ENCODE data around the gene TIAM2.
"Not testable (repeated sequence)": the region's sequence is repeated elsewhere in the genome, so short reads cannot be mapped to it uniquely, and the experiment has no call there.

GRCh38 chr6:155230975-155231374 is 235.9 kb downstream of the TIAM2 start:
- not testable (repeated sequence) for TF ChIP-seq CTCF (IDR thresholded peaks at IDR 0.05; ENCODE audit: borderline replicate concordance, extremely low read depth, low read length, poor library complexity, severe bottlenecking); EZH2 (IDR thresholded peaks at IDR 0.05; ENCODE audit: borderline replicate concordance, low read depth, low read length, severe bottlenecking)

Measured in DND-41 (cell line).